IMR-90 (cell line): Measurements from ENCODE around the gene TBC1D4.

Experiments used
- CEBPB ChIP-seq: IDR thresholded peaks from 2 replicates; pipeline ENCODE4 v1.6.1; 2012; ENCODE audit warnings: low read depth, low read length, improper control_type of control experiment
- CTCF ChIP-seq: conservative IDR thresholded peaks from 2 replicates; pipeline ENCODE4 v1.5.1; 2012; ENCODE audit warnings: mild to moderate bottlenecking, low read depth, low read length, improper control_type of control experiment
- ELK1 ChIP-seq: fragments of 150-350 bp; IDR thresholded peaks from 2 replicates; pipeline ENCODE4 v1.6.1; 2016; ENCODE audit warnings: low read depth, mild to moderate bottlenecking, low read length, moderate library complexity, borderline replicate concordance
- FOS ChIP-seq: fragments of 150-350 bp; IDR thresholded peaks from 2 replicates; pipeline ENCODE4 v1.6.1; 2016; ENCODE audit warnings: low read depth, low read length
- MAFK ChIP-seq: IDR thresholded peaks from 2 replicates; pipeline ENCODE4 v1.6.1; 2012; ENCODE audit warnings: low read depth, low read length, improper control_type of control experiment
- MAZ ChIP-seq: IDR thresholded peaks from 2 replicates; pipeline ENCODE4 v1.6.1; 2012; ENCODE audit warnings: low read depth, mild to moderate bottlenecking, low read length, improper control_type of control experiment, moderate library complexity, borderline replicate concordance
- MXI1 ChIP-seq: IDR thresholded peaks from 2 replicates; pipeline ENCODE4 v1.6.1; 2012; ENCODE audit warnings: low read depth, mild to moderate bottlenecking, low read length, moderate library complexity, borderline replicate concordance
- POLR2A ChIP-seq: IDR thresholded peaks from 2 replicates; pipeline ENCODE4 v1.6.1; 2012; ENCODE audit warnings: mild to moderate bottlenecking, low read depth, low read length
- RAD21 ChIP-seq: IDR thresholded peaks from 2 replicates; pipeline ENCODE4 v1.6.1; 2012; ENCODE audit warnings: low read length, improper control_type of control experiment
- RCOR1 ChIP-seq: IDR thresholded peaks from 2 replicates; pipeline ENCODE4 v1.6.1; 2012; ENCODE audit warnings: mild to moderate bottlenecking, low read length, improper control_type of control experiment; ENCODE audit not compliant: insufficient replicate concordance
- RFX5 ChIP-seq: IDR thresholded peaks from 2 replicates; pipeline ENCODE4 v1.8.0; 2012; ENCODE audit warnings: low read depth, mild to moderate bottlenecking, low read length, moderate library complexity
- SMC3 ChIP-seq: fragments of 150-350 bp; IDR thresholded peaks from 2 replicates; pipeline ENCODE4 v1.6.1; 2016; ENCODE audit warnings: low read depth, mild to moderate bottlenecking, antibody characterized with exemption, low read length, moderate library complexity
- TF ChIP-seq, protein P1 (sequence below): fragments of 150-350 bp; IDR thresholded peaks from 2 replicates; pipeline ENCODE4 v1.6.1; 2017; ENCODE audit warnings: mild to moderate bottlenecking, antibody characterized with exemption, low read length, low read depth

DNA sequence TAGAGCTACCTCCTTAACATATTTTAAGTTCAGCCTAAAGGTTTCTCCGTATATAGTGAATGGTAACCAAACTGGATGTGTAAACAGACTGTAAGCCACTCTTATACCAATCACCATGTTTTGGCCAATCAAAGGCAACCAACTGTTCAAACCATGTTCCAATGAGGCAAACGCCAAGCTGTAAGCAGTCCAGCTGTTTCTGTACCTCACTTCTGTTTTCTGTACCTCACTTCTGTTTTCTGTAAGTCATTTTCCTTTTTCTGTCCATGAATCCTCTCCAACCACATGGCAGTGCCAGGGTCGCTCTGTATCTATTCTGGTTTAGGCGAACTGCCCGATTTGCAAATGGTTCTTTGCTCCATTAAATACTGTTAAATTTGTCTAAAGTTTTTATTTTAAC is 31.3 kb upstream of the TBC1D4 start:
- TF ChIP-seq CTCF (no peak), RFX5 (no peak), SMC3 (no peak), MAFK (no peak), RAD21 (no peak), RCOR1 (no peak), POLR2A (no peak), MXI1 (no peak), FOS (no peak), ELK1 (no peak), CEBPB (no peak), MAZ (no peak)
- TF ChIP-seq, protein P1, sequence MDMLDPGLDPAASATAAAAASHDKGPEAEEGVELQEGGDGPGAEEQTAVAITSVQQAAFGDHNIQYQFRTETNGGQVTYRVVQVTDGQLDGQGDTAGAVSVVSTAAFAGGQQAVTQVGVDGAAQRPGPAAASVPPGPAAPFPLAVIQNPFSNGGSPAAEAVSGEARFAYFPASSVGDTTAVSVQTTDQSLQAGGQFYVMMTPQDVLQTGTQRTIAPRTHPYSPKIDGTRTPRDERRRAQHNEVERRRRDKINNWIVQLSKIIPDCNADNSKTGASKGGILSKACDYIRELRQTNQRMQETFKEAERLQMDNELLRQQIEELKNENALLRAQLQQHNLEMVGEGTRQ, result no peak
